Stomach (tissue), 4 donors: Measurements from ENCODE around the gene HEATR5B.

Source experiments
- POLR2AphosphoS5 ChIP-seq, 3 donors: sonication (generic); formaldehyde crosslinking; IDR thresholded peaks; one replicate each; pipeline ENCODE4 v1.6.1; 2016; ENCODE audit warnings: antibody characterized with exemption in 3 of 3
- TF ChIP-seq, protein P1 (sequence below), 7 experiments: fragments of 450-650 bp in 4 of 7; fragments of 200-600 bp in 3 of 7; sonication (generic) in 3 of 7; IDR thresholded peaks; one replicate each; pipeline ENCODE4 v1.5.1; 2016 to 2019; ENCODE audit warnings: antibody characterized with exemption in 7 of 7, control low read depth in 2 of 7, mild to moderate bottlenecking in 1 of 7

DNA sequence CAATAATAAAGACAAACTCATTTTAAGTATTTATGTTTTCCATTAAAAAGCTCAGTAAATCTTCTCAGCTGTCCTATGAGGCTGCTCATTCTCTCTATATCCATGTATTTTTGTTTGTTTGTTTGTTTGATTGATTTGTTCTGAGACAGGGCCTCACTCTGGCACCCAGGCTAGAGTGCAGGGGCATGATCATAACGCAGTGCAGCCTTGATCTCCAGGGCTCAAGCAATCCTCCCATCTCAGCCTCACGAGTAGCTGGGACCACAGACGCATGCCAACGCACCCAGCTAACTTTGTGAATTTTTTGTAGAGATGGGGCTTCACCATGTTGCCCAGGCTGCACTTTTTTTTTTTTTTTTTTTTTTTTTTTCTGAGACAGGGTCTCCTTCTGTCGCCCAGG lies 123.4 kb downstream of the HEATR5B start:
- TF ChIP-seq, protein P1, sequence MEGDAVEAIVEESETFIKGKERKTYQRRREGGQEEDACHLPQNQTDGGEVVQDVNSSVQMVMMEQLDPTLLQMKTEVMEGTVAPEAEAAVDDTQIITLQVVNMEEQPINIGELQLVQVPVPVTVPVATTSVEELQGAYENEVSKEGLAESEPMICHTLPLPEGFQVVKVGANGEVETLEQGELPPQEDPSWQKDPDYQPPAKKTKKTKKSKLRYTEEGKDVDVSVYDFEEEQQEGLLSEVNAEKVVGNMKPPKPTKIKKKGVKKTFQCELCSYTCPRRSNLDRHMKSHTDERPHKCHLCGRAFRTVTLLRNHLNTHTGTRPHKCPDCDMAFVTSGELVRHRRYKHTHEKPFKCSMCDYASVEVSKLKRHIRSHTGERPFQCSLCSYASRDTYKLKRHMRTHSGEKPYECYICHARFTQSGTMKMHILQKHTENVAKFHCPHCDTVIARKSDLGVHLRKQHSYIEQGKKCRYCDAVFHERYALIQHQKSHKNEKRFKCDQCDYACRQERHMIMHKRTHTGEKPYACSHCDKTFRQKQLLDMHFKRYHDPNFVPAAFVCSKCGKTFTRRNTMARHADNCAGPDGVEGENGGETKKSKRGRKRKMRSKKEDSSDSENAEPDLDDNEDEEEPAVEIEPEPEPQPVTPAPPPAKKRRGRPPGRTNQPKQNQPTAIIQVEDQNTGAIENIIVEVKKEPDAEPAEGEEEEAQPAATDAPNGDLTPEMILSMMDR (IDR thresholded peaks at IDR 0.05): no peak
- TF ChIP-seq POLR2AphosphoS5 (IDR thresholded peaks at IDR 0.05): no peak
